KBM-7 (cell line): ENCODE measurements around the gene CYP1A2.
A peak's percentile ranks its signal among the peaks of the same experiment; 100 is the strongest.
"Not testable (repeated sequence)": the region's sequence is repeated elsewhere in the genome, so short reads cannot be mapped to it uniquely, and the experiment has no call there.

Experiments
- DNase-seq: peaks from one replicate; pipeline ENCODE4 v3.0.0-alpha.2; 2015
- in situ Hi-C: fragments of 300-500 bp; cut with MboI; formaldehyde crosslinking; loops from 2 replicates; pipeline ENCODE4 v1.14.3; 2020; ENCODE audit warnings: low sequenced_read_pairs, low pct_unique_long_range_greater_than_20kb, mixed read lengths

The CYP1A2 gene

DNA sequence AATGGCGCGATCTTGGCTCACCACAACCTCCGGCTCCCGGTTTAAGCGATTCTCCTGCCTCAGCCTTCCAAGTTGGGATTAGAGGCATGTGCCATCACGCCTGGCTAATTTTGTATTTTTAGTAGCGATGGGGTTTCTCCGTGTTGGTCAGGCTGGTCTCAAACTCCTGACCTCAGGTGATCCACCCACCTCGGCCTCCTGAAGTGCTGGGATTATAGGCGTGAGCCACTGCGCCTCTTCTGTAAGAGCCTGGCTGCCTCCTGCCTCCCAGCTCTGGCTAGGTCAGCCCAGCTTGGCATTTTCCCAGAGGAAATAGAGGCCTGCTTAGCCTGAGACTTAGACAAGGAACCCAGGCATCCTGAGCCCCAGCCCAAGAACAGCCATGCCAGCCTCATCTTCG, 37.4 kb downstream of the CYP1A2 start:
- DNase-seq, in situ Hi-C loops: not testable (repeated sequence)

DNA sequence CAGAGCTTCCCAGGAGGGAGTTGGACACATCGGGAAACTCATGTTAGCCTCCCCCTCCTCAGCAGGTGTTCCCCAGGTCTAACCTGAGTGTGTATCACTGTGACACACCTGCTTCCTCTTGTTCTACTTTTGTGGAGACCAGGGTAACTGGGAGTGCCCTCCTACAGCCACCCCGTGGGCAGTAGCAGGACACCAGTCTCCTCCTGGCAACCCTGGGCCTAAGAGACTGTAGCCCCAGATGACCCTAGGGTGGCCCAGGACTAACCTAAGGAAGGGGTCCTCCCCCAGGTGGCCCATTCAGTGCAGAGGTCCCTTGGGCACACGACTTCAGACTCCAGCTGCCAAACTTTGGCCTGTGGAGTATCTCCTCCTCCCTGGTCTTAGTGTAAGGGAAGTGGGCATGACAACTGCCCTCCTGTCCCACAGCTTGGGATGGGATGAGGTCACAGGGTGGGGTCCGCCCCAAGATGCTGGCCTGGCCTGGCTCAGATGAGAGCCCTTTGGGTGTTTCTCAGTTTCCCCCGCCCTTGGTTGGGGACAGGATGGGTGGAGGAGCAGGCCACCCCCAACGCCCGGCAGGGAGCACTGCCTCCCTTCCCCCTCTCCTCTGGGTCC, 38.0 kb downstream of the CYP1A2 start:
- no peak for DNase-seq
- in situ Hi-C loops = no loop called here

DNA sequence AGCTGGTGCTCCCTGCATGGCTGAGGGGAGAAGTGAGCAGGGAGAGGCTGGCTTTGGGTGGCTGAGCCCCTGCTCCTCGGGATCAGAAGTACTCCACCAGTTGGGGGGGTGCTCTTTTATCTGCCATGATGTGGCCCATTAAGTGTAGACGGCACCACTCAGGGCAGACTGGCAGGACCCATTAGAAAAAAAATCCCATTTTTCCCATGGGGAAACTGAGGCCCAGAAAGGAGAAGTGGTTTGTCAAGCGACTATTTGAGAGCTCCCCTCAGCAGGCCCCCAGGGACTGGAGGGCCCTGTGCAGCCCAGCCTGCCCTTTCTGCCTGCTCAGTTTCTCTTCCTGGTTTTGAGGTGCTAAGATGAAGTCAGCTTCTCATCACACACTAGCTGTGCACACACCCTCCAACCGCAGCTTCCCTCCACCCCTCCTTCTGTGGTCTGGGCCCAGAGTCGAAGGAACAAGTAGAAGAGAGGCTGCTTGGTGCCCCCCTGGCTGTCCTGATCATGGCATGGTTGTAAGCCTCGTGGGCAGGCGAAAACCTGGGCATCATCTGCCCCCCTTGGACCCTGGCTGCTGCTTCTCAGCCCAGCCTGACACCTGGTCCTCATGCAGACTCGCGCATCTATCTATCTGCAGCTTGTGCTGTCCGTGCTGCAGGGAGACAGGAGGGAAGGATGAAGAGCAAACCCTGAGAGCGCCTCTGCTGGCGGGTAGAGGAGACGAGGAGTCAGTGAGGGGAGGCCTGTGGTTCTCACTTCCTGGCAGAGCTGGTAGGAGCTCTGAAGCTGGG, 38.8 kb downstream of the CYP1A2 start:
- DNase-seq = peak; percentile 100
- in situ Hi-C loops = no loop called here

DNA sequence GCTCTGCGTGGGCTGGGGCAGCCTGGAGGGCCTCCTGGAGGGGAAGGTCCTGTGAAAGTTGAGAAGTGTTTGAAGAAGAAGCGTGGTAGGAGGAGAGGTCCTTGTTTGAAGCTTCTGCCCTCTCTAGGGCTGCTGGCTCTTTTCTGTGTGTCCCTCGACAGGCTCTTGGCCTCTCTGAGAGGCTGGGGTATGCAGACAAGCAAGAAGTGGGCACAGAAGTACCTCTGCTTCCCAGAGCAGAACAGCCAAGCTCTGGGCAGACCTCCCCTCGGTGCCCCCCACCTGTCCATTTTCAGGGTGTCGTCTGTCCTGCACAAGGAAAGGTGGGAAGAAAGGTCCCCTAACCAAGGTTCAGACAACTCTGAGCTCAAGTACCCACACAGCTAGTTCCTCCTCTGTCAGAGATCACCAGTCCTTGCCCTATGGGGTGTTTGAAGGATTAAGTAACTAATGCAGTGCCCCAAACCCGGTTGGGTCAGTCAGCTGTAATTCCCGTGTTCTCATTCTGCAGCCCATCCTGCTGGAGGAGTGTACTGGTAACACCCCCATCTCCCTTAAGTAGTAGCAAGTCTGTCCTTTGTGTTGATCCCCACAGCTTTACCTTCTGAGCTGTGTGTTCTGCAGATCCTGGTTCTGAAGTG, 39.5 kb downstream of the CYP1A2 start:
- DNase-seq = no peak
- in situ Hi-C loops = no loop called here

DNA sequence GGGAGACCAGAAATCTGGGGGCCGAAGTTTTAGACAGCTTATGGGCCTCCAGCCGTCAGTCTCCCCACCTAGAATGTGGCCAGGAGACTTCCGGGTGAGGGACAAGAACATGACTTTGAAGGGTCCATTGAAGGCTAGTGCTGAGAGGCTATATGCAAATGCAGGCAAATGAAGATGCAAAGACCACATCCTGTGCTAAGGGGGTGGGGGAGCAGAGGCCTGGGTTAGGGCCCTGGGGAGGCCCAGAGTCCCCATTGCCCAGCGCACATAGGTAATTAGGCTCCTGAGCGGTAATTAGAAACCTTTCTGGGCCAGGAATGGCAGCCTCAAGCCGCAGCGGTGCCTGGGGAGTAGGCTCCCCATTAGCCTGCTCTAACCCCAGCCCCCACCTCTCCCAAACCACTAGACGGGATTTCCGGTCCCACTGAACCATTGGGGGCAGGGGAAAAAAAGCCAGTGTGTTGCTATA, 40.1 kb downstream of the CYP1A2 start:
- DNase-seq = peak; percentile 85
- in situ Hi-C loops = no loop called here

DNA sequence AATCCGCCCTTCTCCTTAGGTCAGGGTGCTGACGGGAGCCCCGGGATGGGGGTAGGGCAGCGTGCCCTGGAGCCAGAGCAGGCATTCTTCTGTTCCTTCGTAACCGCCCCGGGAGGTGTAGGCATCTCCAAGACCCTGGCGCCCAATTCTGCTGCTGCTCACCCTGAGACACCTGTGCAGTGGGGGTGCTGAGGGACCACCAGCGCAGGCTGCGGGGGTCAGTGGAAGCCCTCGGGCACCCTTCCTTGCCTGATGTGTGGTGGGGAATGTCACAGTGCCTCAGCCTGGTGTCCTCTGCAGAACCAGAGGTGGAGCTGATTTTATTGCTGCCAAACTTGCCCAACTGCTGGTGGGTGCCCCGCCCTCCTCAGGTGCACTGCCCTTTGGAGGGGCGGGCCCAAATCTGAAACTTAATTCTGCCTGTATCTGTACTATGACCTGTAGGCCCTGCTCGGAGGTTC, 40.6 kb downstream of the CYP1A2 start:
- in situ Hi-C loops = no loop called here
- no peak for DNase-seq

DNA sequence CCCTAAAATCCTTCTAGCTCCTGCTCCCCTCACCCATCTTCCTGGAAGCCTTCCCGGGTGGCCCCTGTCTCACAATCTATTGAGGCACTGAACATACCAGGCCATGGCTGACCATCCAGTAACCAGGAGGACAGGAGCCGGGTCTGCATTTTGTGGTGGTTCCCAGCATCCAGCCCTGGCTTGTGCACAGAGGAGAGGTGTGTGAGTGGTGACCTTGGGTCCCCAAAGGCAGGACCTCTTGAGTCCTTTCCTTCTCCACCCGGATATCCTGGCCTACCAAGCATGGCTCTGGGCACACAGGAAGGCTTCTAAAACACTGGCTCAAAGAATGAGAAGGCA, 41.1 kb downstream of the CYP1A2 start:
- DNase-seq = no peak

DNA sequence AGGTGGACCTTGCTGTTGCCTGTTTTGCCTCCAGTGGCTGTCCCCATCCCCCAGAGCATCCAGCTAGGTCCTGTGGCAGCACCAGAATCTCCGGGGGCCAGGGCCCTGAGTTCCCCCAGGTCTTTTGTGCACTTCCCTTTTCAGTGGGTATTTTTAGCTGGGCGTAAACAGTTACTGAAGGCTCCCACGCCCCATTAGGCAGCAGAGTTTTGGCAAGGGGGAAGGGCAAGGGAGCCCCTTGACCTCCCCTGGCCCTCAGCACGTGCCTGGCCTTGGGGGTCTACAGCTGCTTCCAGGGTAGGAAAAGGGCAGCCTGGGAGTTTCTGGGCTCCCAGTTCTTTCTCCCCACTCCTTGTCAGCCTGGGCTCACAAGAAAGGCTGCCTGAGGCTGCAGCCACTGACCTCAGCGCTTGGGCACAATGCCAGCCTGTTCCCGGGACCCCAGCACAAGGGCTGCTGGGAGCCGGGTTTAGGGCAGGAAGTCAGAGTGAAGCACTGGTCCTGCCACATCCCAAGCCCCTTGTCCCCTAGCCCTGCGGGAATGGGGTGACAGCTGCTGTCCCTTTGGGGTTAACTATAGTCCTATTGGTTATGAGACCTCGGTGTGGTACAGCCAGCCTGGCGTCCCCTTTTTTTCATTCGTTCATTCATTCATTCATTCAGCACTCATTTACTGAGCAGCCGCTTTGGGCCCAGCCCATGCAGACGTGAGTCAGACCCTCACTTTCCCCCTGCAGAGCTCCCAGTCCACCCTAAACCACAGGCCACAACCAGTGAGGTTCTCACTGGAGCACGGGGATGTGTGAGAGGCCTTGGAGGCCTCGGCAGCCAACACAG, 41.7 kb downstream of the CYP1A2 start:
- DNase-seq = peak; percentile 97
- in situ Hi-C loops = no loop called here

More for the DNA sequence above, 41.1 kb downstream of the CYP1A2 start:
- in situ Hi-C loops = no loop called here

DNA sequence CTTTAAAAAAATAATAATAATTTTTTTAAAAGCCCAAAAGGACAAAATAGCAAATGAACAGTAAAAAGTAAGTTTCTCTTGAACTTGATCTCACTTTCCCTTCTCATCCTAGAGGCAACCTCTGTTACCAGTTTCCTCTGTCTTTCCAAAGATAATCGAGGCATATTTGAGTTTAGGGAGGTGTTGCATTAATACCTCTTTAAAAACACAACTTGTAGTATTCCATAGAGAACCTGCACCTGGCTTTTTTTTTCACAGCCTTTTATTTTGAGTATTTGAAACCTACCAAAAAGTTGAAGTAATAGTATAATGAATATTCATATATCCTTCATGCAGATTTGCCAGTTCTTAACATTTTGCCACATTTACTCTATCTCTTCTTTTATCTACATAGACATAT, 42.4 kb downstream of the CYP1A2 start:
- in situ Hi-C loops = no loop called here
- no peak for DNase-seq

DNA sequence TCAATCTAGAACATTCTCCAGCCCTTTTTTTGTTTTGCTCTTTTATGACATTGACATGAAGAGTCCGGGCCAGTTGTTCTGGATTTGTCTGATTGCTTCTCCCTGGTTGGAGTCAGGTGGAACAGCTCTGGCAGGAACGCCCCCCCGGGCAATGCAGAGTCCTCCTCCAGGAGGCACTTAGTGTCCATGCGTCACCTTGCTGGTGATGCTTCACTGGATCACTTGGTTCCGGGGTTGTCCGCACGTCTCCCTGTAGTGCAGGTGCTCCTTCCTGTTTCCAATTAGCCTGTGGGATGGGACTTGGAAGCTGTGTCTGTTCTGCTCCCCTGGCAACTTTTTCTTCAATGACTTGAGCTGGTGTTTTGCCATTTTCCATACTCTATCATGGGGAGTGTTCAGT, 43.0 kb downstream of the CYP1A2 start:
- in situ Hi-C loops = no loop called here
- DNase-seq = no peak

DNA sequence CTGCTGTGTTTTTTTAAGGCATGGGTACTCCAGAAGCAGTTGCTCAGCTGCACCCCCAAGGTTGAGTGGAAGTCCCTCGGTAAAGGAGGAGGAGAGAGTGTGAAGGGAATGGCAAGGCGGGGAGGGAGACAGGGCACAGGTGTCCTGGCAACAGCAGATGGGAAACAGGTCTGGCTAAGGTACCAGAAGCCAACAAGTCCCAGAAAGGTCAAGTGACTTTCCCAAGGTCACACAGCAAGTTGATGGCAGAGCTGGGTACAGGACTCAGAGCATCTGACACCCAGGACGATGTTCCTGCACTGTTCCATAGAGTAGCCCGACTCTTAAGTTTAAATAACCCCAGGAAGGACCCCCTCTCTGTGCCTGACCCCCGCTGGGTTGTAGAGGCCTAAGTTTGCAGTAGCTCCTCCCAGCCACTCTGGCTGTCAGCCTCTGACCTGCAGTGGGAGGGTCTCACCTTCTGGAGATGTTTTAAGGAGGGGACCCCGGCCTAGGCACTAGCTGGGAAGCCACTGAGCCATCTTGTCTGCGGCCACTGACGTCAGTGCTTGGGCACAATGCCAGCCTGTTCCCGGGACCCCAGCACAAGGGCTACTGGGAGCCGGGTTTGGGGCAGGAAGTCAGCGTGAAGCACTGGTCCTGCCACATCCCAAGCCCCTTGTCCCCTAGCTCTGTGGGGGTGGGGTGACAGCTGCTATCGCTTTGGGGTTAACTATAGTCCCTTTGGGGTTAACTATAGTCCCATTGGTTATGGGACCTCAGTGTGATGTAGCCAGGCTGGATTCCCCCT, 43.8 kb downstream of the CYP1A2 start:
- in situ Hi-C loops = no loop called here
- DNase-seq = no peak

DNA sequence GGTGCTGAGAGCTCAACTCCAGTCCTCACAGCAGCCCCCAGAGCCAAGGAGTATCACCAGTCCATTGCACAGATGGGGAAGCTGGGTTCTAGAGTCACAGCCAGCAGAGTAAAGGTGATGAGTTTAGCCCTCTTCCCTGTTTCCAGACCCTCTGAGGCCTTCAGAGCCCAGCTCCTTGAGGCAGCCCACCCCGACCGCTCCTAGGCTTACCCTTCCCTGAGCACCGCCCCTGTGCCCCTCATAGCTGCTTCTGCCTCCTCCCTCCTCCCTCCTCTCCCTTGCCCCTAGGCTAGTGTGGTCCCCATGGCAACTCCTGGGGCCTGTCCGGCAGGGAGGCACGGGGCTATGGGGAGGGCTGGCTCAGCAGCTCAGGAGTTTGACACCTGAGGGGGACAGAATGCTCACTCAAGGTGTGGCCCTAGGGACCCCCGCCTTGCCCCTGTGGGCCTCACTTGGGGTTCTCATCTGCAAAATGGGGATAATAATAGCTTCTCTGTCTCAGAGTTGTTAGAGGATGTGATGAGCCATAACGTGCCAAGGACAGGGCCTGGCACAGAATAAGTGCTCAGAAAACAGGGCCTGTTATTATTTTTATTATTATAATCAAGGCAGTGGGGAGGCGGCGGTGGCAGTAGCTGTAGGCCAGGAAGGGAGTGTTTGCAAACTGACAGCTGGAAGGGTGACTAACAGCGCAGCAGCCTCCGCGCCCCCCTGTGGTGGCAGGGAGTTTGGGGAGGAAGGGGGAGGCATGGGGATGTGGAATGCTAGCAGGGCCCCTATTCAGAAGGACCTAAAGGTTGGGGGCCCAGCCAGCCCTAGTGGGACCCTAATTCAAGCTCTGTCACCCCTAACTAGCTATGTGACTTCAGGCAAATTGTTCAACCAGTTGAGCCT, 44.7 kb downstream of the CYP1A2 start:
- in situ Hi-C loops = no loop called here
- peak; percentile 64 for DNase-seq

DNA sequence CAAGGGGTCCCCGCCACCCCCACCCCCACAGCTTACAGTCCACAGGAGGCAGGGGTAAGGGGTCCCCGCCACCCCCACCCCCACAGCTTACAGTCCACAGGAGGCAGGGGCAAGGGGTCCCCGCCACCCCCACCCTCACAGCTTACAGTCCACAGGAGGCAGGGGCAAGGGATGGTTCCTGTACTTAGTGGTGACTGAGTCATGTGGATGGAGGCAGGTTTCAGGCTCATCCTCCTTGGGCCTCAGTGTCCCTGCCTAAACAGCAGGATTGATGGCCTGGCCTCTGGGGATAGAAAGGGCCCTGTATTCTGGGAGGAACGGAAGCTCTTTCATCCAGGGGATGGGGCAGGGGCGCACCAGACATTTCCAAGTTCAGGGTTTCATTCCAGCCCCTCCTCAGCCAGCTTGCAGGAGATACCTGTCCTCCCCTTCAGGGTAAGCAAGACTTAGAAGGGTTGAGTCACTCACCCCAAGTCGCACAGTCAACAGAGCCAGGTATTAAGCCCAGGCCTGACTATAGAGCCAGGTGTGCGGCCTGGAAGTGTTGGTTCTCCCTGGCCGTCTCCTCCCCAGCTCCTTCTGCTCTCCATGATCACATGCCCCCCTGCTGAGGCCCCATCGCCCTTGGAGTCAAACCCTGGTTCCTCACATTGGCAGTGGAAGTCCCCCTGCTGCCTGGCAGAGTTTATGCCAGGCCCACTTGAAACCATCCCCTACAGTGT, 45.8 kb downstream of the CYP1A2 start:
- no peak for DNase-seq
- in situ Hi-C loops = no loop called here

DNA sequence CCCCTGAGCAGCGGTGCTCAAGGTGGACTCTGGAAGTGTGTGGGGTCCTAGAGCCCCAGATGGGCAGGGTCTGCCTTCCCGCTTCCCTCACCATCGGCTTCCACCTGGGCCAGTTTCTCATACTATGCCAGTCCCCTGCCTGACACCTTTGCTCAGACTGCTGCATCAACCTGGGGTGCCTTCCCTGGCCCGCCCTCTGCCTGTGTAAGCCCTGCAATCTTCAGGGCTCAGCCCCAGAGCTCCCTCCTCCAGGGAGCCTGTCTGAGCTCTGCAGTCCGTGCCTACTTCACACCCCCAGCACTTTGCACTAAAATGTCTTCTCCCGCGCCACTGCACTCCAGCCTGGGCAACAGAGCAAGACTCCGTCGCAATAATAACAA, 46.3 kb downstream of the CYP1A2 start:
- DNase-seq = no peak
- in situ Hi-C loops = no loop called here

DNA sequence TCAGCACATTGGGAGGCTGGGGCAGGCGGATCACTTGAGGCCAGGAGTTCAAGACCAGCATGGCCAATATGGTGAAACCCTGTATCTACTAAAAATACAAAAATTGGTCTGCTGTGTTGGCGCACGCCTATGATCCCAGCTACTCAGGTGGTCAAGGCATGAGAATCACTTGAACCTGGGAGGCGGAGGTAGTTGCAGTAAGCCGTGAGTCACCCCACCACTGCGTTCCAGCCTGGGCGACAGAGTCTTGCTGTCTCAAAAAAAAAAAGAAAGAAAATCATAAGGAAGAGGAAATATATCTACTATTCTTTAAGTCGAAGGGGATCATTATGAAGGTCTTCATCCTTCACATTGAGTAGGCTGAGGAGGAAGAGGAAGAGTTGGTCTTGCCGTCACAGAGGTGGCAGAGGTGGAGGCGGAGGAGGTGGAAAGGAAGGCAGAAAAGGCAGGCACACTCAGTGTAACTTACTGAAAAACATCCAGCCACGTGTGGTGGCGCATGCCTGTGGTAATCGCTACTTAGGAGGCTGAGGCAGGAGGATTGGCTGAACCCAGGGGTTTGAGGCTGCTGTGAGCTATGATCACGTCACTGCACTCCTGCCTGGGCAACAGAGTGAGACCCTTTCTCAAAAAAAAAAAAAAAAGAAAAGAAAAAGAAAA, 47.5 kb downstream of the CYP1A2 start:
- in situ Hi-C loops = no loop called here
- DNase-seq = no peak

DNA sequence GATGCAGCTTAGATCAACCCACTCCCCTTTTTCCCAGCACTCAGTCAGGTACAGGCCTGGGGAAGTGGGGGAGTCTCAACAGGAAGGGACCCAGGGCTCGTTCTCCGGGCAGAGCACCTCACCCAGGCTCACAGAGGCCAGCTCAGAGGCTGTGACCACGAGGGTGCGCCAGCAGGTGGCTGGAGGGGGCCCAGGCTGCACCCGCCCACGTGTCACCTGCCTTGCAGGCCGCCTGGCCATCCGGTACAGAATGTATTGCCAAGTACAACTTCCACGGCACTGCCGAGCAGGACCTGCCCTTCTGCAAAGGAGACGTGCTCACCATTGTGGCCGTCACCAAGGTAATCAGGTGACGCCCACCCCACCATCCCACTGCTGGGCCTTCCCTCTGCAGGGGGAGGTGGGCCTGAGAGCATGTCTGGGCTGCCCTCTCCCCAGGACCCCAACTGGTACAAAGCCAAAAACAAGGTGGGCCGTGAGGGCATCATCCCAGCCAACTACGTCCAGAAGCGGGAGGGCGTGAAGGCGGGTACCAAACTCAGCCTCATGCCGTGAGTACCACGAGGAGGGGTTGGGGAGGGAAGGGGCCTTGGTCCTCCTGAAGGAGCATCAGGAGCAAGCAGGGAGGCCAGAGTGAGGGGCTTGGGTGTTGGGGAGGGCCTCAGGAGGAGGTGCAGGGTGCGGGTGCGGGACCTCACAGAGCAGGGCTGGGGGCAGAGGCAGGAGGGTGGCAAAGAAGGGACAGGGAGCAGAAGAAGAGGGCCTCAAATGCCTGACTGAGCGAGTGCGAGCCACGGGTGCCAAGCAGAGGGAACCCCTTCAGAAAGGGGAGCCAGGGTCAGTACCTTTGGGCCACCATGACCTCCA, 50.0 kb downstream of the CYP1A2 start:
- in situ Hi-C loops = no loop called here
- no peak for DNase-seq
